ENCODE results near the gene TMPRSS11D.
A peak's percentile ranks its signal among the peaks of the same experiment; 100 is the strongest.

Gene TMPRSS11D

DNA sequence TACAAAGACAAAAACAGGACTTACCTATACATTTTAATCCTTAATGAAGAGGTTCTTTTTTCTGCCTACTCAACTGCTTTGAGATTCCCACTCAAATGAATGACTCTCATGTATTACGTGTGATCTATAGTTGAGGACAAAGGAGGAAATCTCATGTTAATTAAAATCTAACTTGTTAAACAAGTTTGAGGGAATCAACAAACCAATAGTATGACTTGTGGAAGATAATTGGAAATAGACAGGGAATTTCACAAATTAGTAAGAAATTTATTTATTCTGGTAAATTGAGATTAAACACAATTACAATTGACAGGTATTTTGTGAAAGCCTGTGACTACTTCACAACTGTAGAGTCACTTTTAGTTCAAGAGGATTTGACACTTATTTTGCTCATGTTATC, at the start of gene TMPRSS11D:
TSS of gene TMPRSS11D (minus strand) at position 101 of the 400 bp plus-strand sequence. CDS start at position 32, 69 bp downstream.
- no peak for DNase-seq (ENCODE audit: low spot score)

GRCh38 chr4:67933038-67933437, 49.2 kb upstream of the TMPRSS11D start:
- no peak for DNase-seq (ENCODE audit: low spot score)

DNA sequence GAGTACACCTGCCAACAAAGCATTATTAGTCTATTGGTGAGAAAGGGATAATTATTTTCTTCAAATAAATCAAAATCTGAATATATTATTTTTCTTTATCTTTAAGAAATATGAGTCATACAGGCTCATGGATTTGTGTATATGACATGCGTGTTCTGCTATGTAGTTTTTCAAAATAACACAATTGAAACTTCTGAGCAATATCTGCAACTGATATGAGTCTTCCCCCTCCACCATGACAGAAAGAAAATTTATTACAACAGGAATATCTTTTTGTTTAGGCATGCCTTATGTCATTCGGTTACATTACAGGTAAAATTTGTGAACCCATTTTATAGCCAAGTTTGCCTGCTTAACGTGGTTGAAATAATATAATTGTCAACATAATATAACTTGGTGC, 47.5 kb upstream of the TMPRSS11D start:
- no peak for DNase-seq (ENCODE audit: low spot score)

DNA sequence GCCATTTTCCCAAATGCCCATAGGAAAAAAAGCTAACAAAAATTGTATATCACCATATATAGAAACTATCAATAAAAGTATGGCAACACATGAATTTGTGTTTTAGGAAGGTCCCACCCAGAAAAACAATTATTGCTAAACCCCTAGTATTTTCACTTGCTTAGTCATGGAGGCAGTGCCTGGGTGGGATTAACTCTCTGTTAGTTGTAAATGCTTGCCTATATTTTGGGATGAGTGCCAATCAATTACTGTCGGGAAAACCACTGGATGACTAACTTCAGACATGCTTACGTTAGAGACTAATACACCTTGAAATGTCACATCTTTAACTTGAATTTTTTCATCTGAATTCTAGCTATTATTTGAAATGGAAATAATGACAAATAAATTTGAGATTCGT, 45.6 kb upstream of the TMPRSS11D start:
- no peak for DNase-seq (ENCODE audit: low spot score)

- no peak for DNase-seq (ENCODE audit: low spot score)
These were observed 44.7 kb upstream of the TMPRSS11D start for GRCh38 chr4:67928546-67928945.

GRCh38 chr4:67927251-67927650, 43.4 kb upstream of the TMPRSS11D start:
- no peak for DNase-seq (ENCODE audit: low spot score)

- DNase-seq (ENCODE audit: low spot score): no peak
These were observed 42.7 kb upstream of the TMPRSS11D start for GRCh38 chr4:67926485-67926884.

- no peak for DNase-seq (ENCODE audit: low spot score)
These were observed 38.9 kb upstream of the TMPRSS11D start for GRCh38 chr4:67922697-67923096.

- DNase-seq (ENCODE audit: low spot score): no peak
These were observed 34.6 kb upstream of the TMPRSS11D start for GRCh38 chr4:67918428-67918827.

DNA sequence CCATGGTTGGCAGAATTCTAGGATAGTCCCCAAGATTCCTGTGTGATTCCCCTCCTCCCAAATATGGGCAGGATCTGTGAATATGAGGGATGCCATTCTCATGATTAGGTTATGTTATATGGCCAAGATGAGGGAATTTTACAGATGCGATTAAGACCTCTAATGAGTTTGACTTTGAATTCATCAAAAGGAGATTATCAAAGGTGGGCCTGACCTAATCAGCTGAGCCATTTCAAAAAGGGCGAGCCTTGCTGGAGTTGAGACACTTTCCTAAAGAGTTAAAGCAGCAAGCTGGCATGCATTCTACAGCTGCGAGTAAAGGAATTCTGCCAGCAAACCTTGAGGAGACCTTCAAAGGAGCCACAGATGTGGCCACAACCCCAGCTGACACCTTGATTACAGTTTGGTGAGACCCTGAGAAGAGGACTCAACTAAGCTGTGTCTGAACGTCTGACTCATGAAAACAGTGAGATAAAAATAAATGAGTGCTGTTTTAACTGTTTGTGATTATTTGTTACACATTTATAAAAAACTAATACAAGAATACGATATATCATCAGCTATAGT, 31.7 kb upstream of the TMPRSS11D start:
- no peak for DNase-seq (ENCODE audit: low spot score)

- no peak for DNase-seq (ENCODE audit: low spot score)
These were observed 28.3 kb upstream of the TMPRSS11D start for GRCh38 chr4:67912080-67912479.

- no peak for DNase-seq (ENCODE audit: low spot score)
These were observed 27.8 kb upstream of the TMPRSS11D start for GRCh38 chr4:67911638-67912037.

GRCh38 chr4:67911141-67911540, 27.3 kb upstream of the TMPRSS11D start:
- no peak for DNase-seq (ENCODE audit: low spot score)

DNA sequence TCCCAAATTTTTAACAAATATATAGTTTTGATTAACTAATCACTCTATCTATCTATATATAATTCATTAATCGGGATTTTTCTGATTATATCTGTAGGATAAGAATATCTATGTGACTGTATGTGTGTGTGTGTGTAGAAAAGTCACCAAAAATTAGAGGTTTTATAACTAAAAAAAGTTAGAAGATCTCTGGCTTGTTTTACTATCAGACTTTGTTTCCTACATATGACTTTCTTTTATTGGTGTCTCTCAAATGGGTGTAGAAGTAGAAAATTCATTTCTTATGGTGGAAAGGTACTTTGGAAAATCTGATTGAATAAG, 26.7 kb upstream of the TMPRSS11D start:
- DNase-seq (ENCODE audit: low spot score): no peak

DNA sequence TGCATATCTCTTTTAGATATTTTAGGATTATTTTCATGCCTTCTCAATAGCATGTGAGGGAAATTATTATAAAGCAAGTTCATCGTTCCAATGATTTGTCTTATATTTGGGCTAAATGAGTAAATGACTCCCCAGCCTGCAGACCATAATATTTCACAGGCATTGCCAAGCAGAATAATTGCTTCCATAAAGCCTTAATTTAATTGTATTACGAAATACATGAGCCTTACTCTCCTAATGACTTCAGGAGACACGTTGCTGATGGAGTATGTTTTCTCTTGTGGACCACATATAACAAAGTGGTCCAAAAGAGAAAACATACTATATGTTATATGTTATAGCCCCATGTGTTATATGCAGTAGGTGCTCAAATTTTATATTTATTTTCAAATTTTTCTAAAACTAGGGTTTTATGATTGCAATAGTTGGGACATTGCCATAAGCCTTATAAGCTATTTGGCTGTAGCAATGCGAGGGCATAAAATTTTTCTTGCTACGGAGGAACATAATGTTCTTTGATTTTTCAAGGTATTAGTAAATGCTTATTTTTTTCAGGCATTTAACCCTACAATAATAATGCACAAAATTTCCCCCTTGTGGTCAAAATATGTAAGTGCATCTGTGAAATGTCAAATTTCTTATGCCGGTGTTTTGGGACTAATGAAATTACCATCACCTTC, 26.2 kb upstream of the TMPRSS11D start:
- DNase-seq (ENCODE audit: low spot score): peak; percentile 31

GRCh38 chr4:67907650-67908049, 23.8 kb upstream of the TMPRSS11D start:
- DNase-seq (ENCODE audit: low spot score): no peak

DNA sequence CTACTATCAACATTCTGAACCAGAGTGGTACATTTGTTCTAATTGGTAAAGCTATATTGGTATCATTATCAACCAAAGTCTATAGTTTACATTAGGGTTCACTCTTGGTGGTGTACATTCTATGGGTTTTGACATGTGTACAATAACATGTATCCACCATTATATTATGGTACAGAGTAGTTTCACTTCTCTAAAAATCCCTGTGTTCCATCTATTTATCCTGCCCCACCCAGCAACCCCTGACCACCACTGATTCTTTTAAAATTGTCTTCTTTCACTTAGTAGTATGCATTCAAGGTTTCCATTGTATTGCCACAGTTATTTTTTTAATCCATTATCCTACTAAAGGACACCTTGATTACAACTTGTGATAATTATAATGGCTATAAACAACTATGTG, 15.3 kb upstream of the TMPRSS11D start:
- DNase-seq (ENCODE audit: low spot score): no peak

DNA sequence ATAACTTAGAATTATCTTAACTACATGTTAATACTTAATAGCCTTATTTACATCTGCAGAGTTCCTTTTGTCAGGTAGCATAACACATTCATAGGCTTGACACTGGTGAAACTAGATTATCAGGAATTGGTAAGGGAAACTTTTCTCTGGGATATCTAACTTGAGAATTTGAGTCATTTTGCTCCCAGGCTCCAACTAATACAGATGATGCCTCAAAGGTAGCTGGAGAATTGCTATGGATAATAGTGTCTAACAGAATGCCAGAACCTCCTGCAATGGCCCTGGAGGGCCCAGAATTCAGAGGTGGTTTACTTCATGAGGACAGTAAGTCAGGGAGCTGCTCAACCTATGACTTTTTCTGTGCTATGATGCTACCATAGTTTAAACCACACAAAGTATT, 13.9 kb upstream of the TMPRSS11D start:
- no peak for DNase-seq (ENCODE audit: low spot score)

- DNase-seq (ENCODE audit: low spot score): no peak
These were observed 12.7 kb upstream of the TMPRSS11D start for GRCh38 chr4:67896421-67897065.

DNA sequence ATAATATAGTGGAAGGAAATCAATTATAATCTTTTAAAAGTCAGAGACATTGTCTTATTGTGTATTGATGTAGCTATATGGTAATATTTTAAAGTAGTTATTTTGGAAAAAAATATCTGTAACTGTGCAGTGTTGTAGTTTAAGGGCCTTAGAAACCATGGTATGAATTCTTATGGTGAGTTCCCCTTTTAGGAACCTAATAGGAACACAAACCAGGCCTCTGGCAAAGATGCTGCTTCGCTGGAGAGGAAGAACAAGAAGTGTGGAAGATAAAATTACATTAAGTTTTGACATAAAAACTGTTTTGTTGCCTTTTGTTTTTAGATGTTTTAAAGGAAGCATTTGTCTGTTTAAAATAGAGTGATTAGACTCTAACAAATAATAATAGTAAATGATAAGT, 10.9 kb upstream of the TMPRSS11D start:
- DNase-seq (ENCODE audit: low spot score): no peak

- DNase-seq (ENCODE audit: low spot score): no peak
These were observed 9.1 kb upstream of the TMPRSS11D start for GRCh38 chr4:67892905-67893304.

DNA sequence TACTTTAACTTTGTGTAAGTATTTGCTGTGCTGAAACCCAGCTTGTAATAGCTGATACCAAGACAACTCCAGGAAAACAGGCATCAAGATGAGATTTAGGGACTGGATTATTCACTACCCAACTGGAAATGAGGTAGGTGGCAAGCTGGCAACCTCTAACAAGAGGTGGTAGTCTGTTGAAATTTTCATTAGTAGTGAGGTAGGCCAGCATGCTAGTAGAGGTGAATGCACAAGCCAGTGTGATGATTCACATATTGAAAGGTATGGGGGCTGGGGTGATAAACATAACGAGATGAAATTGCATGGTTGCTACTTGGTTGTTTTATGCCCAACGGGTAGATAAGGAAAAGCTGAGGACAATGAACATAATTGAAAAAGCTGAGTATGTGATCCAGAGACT, 8.5 kb upstream of the TMPRSS11D start:
- DNase-seq (ENCODE audit: low spot score): no peak

- DNase-seq (ENCODE audit: low spot score): no peak
These were observed 7.8 kb upstream of the TMPRSS11D start for GRCh38 chr4:67891645-67892044.

DNA sequence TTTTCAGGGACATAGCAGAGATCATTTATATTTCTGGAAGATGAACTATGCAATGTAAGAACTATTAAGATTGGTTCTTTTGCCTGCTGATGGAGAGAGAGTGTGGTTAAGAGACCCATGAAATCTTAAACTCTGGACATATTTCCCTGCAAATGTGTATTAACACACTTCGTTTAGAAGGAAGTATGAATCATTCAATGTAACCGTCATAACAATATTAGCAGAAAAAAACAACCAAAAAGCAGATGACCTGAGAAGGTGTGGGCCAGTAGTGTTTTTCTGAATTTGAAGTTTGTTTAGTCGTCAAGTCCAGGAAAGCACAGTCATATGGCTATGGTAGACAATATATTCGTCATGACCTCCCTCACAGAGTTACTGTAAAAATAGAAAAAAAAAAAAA, 2.5 kb upstream of the TMPRSS11D start:
- no peak for DNase-seq (ENCODE audit: low spot score)
